GM21447 (cell line): ENCODE data around the gene SH3PXD2B.
"Not testable (repeated sequence)": the region's sequence is repeated elsewhere in the genome, so short reads cannot be mapped to it uniquely, and the experiment has no call there.

Source experiments
- ATAC-seq: cut with Tn5 transposase; IDR thresholded peaks from one replicate; pipeline ENCODE4 v1.9.1; 2021; ENCODE audit not compliant: unreplicated experiment

SH3PXD2B gene

DNA sequence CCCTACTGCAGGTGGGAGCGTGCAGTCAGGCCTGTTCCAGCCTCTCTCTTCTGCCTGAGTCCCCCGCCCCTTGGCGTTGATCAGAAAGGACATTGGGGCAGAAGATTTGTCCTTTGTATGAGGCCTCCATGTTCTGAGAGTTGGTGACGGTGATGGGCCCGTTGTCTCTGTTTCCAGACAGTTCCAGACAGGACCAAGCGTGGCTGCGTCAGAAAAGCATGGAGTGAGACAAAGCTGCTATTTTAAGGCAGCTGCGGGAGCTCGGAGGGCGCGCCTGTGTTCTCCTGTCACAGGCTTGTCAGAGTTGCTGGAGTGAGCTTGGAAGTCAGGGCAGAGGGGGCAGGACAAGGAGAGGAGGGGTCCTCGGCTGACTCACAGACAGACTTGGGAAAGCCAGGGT, 32.1 kb upstream of the SH3PXD2B start:
- ATAC-seq, result no peak

DNA sequence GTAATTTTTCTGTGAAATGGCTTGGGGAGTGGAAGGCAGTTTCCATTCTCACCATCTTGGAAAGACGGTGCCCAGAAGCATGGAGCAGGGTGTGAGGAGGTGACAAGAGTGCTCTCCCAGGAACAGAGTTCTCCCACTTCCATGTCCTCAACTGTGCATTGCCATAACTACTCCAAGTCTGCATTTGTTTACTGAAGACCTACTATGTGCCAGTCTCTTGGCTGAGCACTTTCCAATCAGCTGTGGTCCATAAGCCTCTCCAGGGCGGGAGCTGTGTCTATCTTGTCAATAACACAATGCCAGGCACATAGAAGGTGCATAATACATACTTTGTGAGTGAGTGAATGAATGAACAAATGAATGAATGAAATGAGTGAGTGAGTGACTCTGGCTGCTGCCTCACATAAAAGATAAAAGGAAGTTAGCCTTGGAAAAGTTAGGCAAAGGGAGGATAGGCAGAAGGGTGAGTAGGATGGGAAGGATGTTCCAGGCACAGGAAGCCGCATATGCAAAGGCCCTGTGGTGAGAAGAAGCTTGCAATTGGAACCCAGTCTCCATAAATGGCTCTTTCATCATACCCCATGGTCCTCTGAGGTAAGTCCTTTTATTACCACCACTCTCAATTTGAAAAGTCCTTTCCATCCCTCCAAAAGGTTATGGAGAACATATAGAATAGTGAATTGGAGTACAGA, 31.3 kb upstream of the SH3PXD2B start:
- no peak for ATAC-seq

DNA sequence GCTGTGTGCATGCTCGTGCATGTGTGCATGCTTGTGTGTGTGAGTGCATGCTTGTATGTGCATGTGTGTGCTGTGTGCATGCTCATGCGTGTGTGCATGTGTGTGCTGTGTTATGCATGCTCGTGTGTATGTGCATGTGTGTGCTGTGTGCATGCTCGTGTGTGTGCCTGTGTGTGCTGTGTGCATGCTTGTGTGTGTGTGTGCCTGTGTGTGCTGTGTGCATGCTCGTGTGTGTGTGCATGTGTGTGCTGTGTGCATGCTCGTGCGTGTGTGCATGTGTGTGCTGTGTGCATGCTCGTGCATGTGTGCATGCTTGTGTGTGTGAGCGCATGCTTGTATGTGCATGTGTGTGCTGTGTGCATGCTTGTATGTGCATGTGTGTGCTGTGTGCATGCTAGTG, 30.3 kb upstream of the SH3PXD2B start:
- ATAC-seq, result no peak

DNA sequence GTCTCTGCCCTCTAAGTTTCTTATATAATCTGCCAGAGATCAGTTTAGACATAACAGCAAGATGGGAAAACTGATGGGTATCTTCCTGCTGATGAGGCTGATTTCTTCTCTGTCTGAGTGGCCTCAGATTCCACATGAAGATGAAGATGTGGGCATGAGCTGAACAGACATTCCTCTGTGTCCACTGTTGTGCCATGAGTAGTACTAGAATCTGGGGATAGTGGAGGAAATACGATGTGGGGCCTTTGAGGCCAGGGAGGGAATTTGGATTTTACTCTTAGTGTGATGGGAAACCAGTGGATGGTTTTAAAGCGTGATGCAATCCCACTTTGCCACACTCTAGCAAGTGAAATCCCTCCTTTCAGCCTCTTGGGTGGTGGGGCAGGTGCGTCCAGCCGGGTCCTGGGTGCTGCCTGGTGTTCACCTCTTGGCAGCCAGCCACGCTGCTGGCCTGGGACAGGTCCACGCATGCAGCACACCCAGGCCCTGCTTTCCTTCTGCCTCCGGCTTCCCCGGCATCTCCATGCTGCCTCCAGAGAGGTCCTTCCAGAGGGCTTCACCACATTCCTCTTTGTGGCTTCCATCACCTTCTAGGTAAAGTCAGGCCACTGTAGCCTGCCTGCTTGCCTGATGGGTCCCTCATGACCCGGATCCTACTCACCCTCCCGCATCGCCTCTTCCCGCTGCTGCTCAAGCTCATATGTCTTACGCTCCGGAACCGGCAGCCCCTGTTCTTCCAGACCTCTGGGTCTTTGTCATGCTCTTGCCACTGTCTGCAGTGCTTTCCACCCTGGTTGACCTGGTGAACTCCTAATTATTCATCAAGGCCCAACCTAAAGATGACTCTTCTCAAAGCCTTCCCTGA, 28.1 kb upstream of the SH3PXD2B start:
- no peak for ATAC-seq

DNA sequence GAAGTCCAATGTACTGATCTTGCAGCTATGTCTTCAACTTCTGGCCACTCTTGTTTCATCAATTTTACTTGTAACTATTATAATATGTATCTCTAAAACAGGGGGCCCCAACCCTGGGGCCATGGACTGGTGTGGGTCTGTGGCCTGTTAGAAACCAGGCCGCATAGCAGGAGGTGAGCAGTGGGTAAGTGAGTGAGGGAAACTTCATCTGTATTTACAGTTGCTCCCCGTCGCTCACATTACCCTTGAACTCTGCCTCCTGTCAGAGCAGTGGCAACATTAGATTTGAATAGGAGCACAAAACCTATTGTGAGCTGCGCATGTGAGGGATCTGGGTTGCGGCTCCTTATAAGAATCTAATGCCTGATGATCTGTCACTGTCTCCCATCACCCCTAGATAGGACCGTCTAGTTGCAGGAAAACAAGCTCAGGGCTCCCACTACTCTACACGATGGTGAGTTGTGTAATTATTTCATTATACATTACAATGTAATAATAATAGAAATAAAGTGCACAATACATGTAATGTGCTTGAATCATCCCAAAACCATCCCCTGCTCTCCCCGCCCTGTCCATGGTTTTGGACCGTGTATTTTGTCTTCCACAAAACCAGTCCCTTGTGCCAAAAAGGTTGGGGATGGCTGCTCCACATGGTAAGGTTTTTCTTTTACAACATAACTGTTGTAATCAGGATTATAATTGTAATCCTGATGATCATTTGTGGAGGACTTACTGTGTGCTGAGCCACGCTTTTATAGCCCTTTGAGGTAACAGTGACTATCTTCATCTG, 26.9 kb upstream of the SH3PXD2B start:
- no peak for ATAC-seq

DNA sequence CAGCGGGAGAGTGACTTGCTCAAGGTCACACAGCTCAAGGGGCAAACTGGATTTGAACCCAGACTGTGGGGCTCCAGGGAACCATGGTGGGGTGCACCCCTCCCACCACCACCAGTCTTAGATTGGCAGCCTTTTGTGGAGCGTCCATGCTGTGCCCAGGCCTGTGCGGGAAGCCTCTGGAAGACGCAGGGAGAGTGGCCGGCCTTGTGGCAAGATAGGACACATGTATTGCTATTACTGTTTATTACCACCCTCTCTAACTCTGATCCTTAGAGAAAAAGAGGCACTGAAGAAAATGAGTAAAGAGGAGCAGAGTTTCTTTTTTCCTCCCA, 25.4 kb upstream of the SH3PXD2B start:
- no peak for ATAC-seq

DNA sequence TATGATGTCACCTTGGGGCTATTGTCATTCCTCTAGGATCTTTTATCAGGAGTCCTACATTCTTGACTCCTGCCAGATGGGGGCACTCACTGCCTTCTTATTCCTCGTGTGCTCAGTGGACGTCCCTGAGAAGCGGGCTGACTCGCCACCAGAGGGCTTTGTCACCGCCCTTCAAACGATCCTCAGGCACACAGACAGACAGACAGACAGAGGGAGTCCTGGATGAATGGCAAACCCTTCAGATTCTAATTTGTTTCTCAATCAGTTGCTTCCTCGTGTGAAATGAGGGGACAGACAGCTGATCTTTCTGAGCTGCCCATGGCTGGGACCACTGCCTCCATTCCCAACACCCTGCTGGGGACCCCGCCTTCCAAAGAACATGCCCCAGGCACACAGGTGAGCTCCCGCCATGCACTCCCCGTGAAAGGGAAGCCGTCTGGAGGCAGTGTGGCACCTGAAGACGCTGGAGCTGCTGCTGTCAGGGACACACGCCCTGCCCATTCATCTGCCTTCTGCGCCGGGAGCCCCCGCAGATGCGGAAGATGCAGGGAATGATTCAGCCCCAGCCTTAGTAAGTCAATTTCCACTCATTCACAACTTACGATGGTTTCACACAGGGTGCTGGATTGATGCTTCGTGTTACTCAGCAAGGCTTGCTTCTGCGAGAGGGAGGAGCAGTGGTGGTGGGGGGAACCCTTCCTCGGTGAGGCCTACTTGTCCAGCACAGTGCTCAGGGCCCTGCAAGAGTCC, 24.9 kb upstream of the SH3PXD2B start:
- ATAC-seq, result peak; percentile 65

DNA sequence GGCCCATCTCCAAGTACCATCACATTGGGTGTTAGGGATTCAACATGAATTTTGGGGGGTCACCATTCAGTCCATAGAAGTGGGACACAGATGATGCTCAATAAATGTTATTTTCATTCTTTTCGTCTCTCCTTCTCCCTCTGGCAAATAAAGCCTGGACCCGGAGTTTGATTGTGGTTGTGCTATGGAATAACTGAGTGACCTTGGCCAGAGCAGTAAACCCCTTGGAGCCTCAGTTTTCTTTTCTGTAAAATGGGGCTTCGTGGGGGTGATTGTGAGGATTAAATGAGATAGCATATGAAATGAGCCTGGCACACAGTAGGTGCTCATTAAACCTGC, 24.3 kb upstream of the SH3PXD2B start:
- not testable (repeated sequence) for ATAC-seq

DNA sequence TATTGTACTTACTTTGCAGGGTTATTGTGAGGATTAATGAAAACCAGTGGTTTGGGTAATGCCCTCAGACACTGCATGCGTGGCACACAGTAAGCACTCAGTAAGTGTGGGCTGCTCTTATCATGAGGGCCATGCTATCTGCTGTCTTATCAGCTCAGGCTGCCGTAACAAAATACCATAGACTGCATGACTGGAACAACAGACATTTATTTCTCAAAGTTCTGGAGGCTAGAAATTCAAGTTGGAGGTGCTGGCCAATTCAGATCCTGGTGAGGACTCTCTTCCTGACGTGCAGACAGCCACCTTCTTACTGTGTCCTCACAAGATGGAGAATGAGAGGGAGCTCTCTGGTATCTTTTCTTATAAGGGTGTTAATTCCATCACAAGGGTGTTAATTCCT, 23.9 kb upstream of the SH3PXD2B start:
- no peak for ATAC-seq

DNA sequence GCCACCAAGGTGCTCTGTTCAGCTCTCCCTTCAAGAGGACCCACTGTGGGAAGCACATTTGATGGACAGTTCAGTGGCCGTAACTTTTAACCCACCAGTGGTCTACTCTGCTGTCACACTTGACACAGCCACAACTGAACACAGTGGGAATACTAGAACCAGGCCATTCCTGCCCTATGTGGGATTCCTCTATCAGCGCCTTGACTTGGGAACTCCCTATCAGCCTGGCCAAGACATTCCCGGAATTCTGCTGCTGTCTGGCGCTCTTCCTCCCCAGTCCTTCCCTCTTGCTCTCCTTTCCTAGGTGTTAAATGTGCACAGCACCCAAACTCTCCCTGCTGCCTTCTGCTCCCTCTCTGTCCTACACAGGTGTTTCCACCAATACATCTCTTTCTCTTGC, 23.1 kb upstream of the SH3PXD2B start:
- no peak for ATAC-seq

DNA sequence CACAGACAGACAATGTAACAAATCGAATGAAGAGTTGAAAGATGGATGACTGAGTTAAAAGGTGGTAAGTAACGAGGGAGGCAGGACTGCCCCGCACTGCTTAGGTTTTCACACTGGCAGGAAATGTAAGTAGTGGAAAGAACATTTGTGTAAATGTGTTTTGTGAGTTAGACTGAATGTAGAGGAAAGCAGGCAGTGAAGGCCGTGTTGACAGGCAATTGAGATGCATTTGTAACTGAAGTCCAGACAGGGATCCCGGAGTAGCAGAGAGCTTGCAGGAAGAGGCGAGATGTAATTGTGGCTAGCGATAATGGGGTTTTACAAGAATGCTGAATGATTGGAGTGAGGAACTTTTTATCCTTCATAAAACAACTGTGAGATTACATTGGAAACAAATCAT, 20.0 kb upstream of the SH3PXD2B start:
- ATAC-seq, result no peak

DNA sequence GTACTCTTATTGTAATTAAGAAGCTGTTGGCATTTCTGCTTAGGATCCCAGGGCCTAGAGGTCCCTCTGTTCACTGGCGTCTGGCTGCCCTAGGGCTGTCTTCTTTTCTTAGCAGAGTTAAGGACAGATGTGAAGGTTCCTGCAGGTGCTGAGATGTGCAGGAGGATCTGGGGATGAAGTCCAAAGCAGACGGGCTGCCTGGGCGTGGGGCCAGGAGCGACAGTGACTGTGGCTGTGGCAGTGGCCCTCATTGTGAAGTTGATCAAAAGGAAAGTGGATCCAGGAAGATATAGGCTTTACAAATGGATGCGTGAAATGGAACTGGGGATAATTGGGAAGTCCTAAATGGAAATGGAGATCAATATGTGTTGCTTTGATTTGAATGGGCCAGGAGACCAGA, 19.1 kb upstream of the SH3PXD2B start:
- no peak for ATAC-seq

DNA sequence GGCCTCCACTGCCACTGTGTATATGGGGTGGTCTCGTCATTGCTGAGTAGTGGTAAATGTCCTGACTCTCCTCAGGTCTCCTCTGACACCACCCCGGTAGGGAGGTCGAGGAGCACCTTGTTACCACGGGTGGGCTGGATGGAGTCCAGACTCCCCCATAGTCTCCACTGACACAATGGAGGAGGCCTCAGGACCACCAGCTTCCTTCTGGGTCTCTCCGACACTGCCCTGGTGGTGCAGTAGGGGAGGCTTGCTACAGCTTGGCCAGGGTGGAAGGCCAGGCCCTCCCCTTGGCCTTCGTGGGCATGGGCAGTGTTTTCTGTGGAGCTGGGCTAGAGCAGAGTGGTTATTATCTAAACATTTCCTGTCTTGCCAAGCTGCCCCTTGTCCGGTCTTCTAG, 15.4 kb upstream of the SH3PXD2B start:
- no peak for ATAC-seq

DNA sequence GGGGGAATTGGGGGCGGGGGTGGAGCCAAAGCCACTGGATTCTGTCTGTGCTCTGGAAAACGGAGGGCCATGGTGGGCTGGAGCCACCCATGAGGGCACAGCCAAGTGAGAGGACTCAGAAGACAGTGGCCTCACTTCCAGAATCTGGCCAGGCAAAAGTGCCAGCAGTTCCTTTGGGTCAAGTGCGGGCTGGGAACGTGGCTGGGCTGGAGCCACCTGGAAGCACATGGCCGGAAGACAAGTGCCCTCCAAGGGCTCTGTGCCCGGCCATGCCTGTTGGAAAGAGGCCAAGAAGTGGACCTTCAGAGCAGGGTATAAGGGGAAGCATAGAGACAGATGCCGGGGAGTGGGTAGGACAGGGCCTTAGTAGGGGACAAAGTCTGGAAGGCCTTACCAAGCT, 11.7 kb upstream of the SH3PXD2B start:
- ATAC-seq, result no peak

DNA sequence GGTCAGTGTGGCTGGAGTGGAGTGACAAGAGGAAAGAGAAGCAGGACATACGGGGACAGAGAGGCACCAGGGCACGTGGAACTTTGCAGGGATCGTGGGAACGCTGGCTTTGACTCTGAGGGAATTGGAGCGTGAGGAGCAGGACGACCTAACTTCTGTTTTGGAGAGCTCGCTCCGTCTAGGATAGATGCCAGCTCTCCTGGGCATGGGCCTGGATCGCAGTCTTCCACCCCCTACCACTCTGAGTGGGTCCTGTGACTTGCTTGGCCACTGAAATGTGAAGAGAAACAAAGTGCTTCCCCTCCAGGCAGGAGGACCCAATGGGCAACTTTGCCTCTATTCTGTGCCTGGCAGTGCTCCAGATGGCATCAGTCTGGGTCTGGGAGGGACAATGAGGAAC, 8.7 kb upstream of the SH3PXD2B start:
- ATAC-seq, result no peak

DNA sequence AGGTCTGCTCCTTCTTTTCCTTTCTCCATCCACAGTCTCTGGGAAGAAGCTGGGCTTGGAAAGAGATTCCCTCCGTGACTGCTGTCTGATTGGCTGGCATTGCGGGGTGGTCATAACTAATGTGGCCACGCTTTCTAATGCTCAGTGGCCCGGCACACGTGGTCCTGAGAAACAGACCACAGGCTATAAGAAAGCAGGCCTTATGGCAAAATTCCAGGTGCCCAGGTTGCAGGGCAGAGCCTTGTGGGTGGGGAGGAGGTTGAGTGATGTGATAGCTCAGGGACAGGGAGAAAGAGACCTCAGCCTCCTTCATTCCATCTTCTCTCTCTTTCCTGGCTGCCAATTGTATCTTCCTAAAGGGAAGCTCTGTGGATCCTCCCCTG, 5.4 kb upstream of the SH3PXD2B start:
- ATAC-seq, result no peak

DNA sequence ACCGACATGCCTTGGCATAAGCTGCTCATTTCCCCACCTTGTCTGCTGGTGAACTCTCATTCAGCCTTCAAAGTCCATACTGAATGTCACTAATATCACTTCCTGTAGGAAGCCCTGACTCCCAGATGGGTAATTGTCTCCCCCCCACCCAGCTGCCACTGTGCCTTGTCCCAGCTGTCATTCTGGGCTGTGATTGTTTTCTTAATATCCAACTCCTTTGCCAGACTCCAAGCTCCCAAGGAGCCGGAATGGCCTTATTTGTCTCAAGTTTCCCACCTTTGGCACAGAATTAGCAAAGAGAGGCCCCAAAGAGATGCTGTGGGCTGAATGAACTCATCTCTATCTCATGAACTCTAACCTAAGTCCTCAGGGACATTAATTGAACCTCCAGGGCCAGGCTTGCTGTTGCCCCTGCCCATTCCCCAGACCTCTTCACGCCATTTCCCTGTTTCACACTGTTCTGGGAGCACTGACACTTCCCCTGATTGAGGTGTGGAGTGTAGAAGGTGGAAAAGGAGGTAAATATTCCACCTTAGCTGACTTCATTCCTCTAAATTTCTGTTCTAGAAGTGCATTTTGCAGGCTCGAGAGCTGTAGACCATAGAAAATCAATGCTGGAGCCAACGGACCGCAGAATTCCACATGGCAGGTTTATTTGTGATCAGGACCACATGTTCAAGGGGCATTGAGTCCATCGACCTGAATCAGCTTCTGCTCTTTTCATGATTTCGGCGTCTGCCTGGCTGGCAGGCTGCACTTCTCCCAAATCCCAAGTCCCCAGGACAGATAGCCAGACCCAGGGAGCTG, 4.9 kb upstream of the SH3PXD2B start:
- ATAC-seq, result no peak

DNA sequence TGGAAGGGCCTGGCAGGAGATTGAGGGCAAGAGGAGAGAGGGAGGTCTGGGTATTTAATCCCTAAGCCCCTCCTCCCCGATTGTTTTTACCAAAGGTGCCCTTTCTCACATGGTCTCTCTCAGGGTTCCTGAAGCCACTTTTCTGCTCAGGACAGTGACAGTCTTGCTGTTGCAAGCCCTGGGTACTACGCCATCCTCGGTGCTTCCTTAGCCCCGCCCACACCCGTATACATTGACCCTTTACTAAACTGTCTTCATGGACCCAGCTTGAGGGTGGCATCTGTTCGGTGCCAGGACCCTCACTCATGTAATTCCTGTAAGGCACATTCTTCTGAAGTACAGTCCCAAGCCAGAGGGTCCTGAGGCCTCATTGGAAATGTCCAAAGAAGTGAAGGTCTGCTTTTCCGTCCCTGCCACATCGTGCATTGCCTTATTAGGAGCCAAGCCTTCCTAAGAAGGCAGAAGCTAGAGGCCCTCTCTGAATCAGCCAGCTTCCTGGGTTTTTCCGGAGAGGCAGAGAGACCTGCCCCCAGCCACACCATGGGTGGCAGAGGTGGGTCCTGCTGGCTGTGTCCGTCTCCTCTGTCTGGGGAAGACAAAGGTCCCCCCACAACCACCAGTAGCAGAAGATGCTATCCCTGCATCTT, 1.9 kb upstream of the SH3PXD2B start:
- no peak for ATAC-seq

DNA sequence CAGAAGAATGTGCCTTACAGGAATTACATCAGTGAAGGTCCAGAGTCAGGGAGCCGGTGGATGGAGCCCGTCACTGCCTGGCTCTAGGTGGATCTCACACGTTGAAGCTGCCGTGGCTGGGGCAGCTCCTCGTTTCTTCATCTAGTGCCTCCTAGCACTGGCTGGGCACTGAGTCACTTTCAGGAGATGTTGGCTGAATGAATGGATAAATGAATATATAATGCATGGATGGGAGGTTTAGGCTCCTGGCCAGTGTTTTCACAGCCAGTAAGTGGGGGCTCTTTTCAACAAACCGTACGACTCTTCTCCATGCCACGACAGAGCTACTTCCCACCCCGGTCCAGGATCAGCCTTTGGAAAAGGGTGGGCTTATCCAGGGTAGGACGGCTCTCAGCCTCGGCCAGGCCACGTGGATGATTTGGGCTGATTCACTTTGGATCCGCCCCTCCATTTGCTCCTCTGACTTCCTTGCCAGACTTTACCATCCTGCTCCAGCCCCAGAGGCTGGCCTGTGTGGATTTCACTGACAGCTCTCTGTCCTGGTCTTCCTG, 1.3 kb upstream of the SH3PXD2B start:
- no peak for ATAC-seq

DNA sequence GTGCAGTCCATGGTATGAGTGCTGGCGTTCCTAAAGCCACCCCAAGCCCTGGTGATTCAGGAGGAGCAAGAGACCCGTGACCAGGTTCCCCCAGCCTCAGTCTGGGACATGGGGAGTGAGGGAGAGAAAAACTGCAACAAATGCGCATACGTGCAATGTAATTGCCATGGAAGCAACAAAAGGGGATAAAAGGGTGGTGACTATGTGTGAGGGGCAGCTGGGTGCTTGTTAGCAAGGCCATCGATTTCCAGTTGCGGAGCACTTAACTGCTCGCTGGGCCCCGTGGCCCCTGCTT, 709 bp upstream of the SH3PXD2B start:
- no peak for ATAC-seq
